ENCODE data around the gene GSE1.

GSE1 gene

DNA sequence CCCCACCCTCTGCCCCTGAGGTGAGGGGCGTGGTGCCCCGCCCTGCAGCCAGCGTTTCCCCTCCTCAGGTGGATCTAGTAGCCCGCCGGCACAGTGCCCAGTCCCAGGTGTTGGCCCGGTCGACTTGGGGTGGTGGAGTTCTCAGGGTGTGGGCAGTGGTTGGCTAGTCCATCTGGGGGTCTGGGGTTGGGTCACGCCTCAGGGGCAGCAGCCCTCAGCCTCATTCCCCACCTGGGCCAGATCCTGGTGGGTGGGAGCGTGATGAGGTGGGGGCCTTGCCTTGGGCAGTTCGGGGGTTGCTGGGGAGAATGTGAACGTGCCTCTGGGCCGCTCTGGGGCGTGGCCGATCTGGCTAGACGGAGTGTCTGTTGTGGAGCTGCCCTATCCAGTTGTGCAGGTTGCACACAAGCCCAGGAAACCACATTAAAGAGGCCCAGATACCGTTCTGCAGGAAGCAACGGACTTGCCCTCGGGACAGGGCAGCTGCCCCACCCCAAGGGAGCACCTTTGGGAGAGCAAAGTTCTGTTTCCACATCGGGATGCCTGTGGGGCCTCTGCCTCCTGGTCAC lies 32.0 kb downstream of the GSE1 start:
- peaks cover 60% of the 10 kb centered on the region for H3K4me1 ChIP-seq (ENCODE audit: control insufficient read depth, insufficient read depth, low read length)
- no peaks in the 10 kb centered on the region for H3K9me3 ChIP-seq (ENCODE audit: control insufficient read depth, low read length)
- H3K36me3 ChIP-seq (ENCODE audit: control insufficient read depth, insufficient read depth, low read length), result no peaks in the 10 kb centered on the region
- H3K9ac ChIP-seq (ENCODE audit: low read length), result no peak overlapping the region
- H3K4me3 ChIP-seq (ENCODE audit: low read length), result no peak overlapping the region
- no peaks in the 10 kb centered on the region for H3K27me3 ChIP-seq (ENCODE audit: control insufficient read depth, insufficient read depth, low read length)

DNA sequence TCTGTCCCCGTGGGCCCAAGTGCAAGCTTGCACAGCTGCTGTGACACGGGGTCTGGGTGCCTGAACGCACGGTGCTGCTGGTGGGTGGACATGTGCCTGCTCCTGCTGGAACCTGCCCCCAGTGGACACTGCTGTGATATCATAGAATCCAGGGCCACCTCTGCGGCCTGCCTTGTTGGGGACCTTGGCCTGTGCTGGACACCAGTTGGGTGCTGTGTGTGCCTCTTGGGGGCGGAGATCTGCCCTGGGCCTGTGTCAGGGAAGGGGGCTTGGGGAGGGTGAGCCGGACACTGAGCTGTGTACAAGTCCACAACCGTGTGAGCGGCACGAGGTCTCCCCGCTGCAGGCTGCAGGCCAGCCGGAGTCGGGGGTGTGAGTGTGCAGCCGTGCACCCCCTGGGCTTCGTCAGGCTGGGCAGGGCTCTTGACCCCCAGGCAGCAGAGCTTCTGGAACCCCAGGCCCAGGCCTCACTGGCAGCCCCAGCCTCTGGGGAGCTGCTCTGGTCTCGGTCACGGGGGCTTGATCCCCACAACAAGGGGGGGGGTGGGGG lies 33.3 kb downstream of the GSE1 start:
- Histone ChIP-seq H3K27me3 (ENCODE audit: control insufficient read depth, insufficient read depth, low read length) (no peaks in the 10 kb centered on the region), H3K36me3 (ENCODE audit: control insufficient read depth, insufficient read depth, low read length) (no peaks in the 10 kb centered on the region), H3K9me3 (ENCODE audit: control insufficient read depth, low read length) (no peaks in the 10 kb centered on the region), H3K9ac (ENCODE audit: low read length) (no peak overlapping the region), H3K4me1 (ENCODE audit: control insufficient read depth, insufficient read depth, low read length) (peaks cover 51% of the 10 kb centered on the region), H3K4me3 (ENCODE audit: low read length) (no peak overlapping the region)

DNA sequence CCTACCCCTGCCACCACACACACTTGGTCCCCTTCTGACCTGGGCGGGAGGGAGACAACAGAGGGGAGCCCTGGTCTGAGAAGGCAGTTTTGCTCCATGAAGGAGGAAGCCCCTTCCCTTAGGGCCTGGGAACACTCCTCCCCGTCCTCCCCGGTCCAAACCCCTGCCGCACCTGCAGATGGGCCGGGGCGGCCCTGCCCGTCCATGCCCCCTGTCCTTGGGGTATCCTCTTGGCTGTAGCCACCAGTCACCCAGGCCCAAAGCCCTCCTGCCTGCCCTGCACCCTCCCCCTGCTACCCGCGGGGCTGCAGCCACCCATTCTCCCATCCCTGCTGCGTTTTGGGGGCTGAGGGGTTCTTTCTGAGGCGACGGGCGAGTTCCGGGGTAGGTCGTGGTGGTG lies 33.9 kb downstream of the GSE1 start:
- H3K27me3 ChIP-seq (ENCODE audit: control insufficient read depth, insufficient read depth, low read length), result no peaks in the 10 kb centered on the region
- H3K4me1 ChIP-seq (ENCODE audit: control insufficient read depth, insufficient read depth, low read length), result peaks cover 51% of the 10 kb centered on the region
- H3K4me3 ChIP-seq (ENCODE audit: low read length), result no peak overlapping the region
- H3K9ac ChIP-seq (ENCODE audit: low read length), result no peak overlapping the region
- H3K36me3 ChIP-seq (ENCODE audit: control insufficient read depth, insufficient read depth, low read length), result no peaks in the 10 kb centered on the region
- H3K9me3 ChIP-seq (ENCODE audit: control insufficient read depth, low read length), result no peaks in the 10 kb centered on the region

DNA sequence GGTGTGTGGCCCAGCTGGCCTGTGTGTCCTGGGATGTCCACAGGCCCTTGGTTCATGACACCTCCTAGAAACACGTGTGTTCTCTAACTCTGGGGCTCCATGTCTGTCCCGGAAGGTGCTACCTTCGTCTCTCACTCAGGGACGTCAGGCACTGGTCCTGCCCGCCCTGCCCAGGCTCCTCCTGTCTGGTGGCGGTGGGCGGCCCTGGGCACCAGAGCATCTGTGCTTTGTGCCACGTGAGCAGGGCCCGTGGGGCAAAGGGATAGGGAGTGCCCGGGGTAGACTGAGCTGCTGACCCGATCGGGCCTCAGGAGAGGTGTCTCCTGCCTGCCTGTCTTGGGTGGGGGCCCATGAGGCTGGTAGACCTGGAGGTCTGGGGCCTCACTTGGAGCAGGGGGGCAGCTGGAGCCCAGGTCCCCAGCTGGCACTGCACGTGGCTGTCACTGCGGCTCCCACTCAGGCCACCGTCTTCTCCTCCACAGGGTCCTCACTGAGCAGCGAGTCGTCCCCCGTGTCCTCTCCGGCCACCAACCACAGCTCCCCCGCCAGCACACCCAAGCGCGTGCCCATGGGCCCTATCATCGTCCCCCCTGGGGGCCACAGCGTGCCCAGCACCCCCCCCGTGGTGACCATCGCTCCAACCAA lies 35.1 kb downstream of the GSE1 start:
- H3K4me3 ChIP-seq (ENCODE audit: low read length), result no peak overlapping the region
- H3K36me3 ChIP-seq (ENCODE audit: control insufficient read depth, insufficient read depth, low read length), result no peaks in the 10 kb centered on the region
- no peaks in the 10 kb centered on the region for H3K9me3 ChIP-seq (ENCODE audit: control insufficient read depth, low read length)
- H3K4me1 ChIP-seq (ENCODE audit: control insufficient read depth, insufficient read depth, low read length), result peaks cover 42% of the 10 kb centered on the region
- no peak overlapping the region for H3K9ac ChIP-seq (ENCODE audit: low read length)
- no peaks in the 10 kb centered on the region for H3K27me3 ChIP-seq (ENCODE audit: control insufficient read depth, insufficient read depth, low read length)

DNA sequence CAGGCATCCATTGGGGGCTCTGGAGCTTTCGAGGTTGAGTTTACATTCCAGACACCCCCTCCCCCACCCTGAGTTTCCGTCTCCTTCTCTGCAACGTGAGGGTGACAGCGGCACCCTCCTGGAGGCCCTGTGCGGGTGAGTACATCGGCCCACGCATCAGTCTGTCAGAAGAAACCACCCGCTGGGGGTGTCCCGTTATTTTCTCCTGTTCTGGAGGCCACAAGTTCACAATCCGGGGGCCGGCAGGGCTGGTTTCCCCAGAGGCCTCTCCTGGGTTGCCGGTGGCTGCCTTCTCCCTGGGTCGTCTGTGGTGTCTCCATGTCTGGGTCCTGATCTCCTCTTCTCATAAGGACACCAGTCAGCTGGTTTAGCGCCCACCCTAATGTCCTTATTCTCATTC lies 35.7 kb downstream of the GSE1 start:
- H3K36me3 ChIP-seq (ENCODE audit: control insufficient read depth, insufficient read depth, low read length), result no peaks in the 10 kb centered on the region
- no peaks in the 10 kb centered on the region for H3K9me3 ChIP-seq (ENCODE audit: control insufficient read depth, low read length)
- no peak overlapping the region for H3K4me3 ChIP-seq (ENCODE audit: low read length)
- H3K9ac ChIP-seq (ENCODE audit: low read length), result no peak overlapping the region
- no peaks in the 10 kb centered on the region for H3K27me3 ChIP-seq (ENCODE audit: control insufficient read depth, insufficient read depth, low read length)
- H3K4me1 ChIP-seq (ENCODE audit: control insufficient read depth, insufficient read depth, low read length), result peaks cover 41% of the 10 kb centered on the region

DNA sequence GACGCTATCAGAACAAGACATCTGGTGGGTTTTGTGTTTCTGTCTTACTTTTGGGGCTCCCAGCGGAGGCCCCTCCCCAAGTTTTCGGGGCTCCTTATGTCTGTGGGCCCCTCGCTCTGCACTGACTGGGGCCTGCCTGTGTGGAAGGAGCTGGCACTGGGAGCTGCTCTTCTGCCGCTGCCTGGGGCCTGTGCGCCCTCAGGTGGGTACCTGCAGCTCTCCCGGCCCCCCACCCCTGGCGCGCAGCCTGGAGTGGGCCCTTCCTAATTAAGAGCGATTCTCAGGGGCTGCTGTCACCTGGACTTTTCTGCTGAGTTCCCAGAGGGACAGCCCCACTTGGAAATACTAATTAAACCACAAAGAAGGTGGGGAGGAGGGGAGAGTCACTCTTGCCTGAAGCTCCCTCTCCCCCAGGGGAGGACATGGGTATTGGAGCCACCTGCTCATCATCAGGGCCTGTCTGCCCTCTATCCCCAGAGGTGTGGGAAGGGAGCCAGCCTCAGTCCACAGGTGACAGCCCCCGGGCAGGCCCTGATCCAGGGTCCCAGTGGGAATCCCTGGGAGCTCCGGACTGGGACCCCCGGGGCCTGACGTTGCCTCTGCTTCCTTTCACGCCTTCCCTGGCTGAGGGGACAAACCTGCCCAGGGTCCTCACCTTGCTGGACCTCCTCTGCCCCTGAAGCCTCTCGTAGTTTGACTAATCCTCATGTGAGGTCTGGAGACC lies 36.5 kb downstream of the GSE1 start:
- Histone ChIP-seq H3K4me3 (ENCODE audit: low read length) (no peak overlapping the region), H3K9me3 (ENCODE audit: control insufficient read depth, low read length) (no peaks in the 10 kb centered on the region), H3K27me3 (ENCODE audit: control insufficient read depth, insufficient read depth, low read length) (no peaks in the 10 kb centered on the region), H3K9ac (ENCODE audit: low read length) (no peak overlapping the region), H3K36me3 (ENCODE audit: control insufficient read depth, insufficient read depth, low read length) (peaks cover under 1% of the 10 kb centered on the region), H3K4me1 (ENCODE audit: control insufficient read depth, insufficient read depth, low read length) (peaks cover 33% of the 10 kb centered on the region)

DNA sequence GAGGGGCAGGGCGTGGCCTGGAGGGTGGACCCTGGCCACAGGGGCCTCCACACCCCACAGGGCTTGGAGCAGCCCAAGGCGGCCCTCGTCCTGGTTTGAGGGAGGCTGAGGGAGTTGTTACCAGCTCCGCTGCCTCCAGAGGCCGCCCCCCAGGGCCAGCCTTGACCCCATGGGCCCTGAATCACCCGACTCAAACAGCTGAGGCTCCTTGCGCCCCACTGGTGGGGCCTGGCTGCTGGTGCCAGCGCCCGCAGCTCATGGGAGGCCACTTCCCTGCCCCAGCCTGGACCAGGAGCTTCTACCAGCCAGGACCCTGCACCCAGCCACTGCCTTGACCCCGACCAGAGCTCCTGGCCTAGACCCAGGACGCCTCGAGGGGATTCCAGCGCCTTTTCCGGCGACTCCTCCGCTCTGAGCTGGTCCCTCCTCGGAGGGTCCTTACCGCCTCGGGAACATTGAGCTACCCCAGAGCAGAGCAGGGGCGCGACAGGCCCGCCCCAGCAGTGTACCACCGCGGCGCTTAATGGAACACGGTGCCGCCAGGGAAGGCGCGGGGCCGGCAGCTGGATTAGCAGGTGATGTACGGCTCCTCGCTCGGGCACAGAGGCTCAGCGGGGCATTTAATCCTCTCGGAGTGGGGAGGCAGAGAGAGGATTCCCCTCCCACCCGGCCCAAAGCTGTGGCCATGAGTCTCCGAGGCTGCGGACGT lies 37.2 kb downstream of the GSE1 start:
- no peaks in the 10 kb centered on the region for H3K27me3 ChIP-seq (ENCODE audit: control insufficient read depth, insufficient read depth, low read length)
- no peak overlapping the region for H3K4me3 ChIP-seq (ENCODE audit: low read length)
- H3K9ac ChIP-seq (ENCODE audit: low read length), result no peak overlapping the region
- H3K36me3 ChIP-seq (ENCODE audit: control insufficient read depth, insufficient read depth, low read length), result peaks cover 8% of the 10 kb centered on the region
- no peaks in the 10 kb centered on the region for H3K9me3 ChIP-seq (ENCODE audit: control insufficient read depth, low read length)
- H3K4me1 ChIP-seq (ENCODE audit: control insufficient read depth, insufficient read depth, low read length), result peaks cover 26% of the 10 kb centered on the region

DNA sequence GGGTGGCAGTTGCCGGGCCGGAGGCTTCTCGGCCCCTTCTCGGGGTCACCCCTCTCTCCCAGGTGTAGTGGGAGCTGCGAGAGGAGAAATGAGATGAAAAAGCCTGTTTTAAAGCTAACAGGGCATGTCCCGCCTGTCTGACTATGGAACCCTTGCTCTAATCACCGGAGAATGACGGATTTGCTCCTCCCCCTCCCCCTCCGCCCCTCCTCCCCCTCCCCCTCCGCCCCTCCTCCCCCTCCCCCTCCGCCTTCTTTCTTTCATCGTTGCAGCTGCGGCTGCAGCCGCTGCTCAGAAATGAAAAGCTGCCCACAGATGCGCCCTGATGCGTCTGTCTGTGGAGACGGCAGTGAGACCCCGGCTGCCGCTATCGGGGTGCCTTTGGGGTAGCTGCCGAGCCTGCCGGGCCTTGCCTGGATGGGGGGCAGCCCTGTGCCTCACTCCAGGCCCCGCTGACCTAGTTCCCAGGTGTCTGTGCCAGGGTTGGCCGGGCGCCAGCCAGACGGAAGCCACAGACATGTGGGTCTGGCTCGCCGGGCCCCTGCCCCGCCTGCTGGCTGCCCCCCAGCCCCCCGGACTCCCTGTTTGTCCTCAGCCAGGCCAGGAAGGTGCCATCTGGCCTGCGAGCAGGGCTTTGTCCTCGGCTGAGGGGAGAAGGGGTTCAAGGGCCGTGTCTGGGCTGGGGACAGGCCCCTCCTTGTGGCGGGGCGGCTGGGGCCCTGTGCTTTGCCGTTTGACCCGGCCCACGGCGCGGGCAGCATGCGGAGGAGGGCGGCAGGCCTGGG lies 37.9 kb downstream of the GSE1 start:
- H3K4me1 ChIP-seq (ENCODE audit: control insufficient read depth, insufficient read depth, low read length), result peaks cover 19% of the 10 kb centered on the region
- no peaks in the 10 kb centered on the region for H3K27me3 ChIP-seq (ENCODE audit: control insufficient read depth, insufficient read depth, low read length)
- H3K36me3 ChIP-seq (ENCODE audit: control insufficient read depth, insufficient read depth, low read length), result peaks cover 10% of the 10 kb centered on the region
- H3K9me3 ChIP-seq (ENCODE audit: control insufficient read depth, low read length), result no peaks in the 10 kb centered on the region
- H3K4me3 ChIP-seq (ENCODE audit: low read length), result no peak overlapping the region
- H3K9ac ChIP-seq (ENCODE audit: low read length), result no peak overlapping the region

DNA sequence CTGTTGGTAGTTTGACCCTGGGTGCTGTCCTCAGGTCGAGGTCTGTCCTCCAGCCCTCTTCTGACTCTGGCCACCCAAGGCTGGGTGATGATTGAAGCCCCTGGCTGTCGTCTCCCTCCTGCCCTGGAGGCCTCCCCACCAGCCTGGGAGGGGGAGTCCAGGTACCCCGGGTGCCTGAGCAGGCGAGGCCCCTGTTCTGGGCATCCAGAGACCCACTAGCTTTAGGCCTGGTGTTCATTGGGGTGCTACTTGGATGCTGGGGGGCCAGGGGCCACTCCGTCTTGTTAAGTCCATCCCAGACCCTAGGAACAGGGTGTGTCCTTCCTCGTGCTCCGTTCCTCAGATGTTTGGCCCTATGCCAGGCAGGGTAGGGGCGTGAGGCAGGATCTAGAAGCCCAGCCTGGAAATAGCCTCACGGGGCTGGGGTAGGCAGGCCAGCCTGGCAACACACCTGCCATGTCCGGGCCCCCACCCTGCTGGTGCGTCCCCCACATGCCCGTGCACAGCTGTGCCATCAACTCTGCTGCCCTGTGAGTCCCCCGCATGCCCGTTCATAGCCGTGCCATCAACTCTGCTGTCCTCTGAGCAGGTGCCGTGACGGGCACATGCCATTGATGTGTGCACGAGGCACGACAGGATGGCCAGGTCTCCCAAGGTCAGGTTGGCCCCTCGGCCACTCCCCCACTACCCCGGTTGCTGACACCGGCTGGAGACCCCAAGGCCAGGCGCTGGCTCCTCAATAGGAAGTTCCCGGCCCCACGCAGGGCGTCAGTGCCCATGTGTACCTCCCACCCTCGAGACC lies 38.7 kb downstream of the GSE1 start:
- H3K27me3 ChIP-seq (ENCODE audit: control insufficient read depth, insufficient read depth, low read length), result no peaks in the 10 kb centered on the region
- no peaks in the 10 kb centered on the region for H3K9me3 ChIP-seq (ENCODE audit: control insufficient read depth, low read length)
- H3K4me1 ChIP-seq (ENCODE audit: control insufficient read depth, insufficient read depth, low read length), result peaks cover 13% of the 10 kb centered on the region
- no peak overlapping the region for H3K9ac ChIP-seq (ENCODE audit: low read length)
- no peak overlapping the region for H3K4me3 ChIP-seq (ENCODE audit: low read length)
- H3K36me3 ChIP-seq (ENCODE audit: control insufficient read depth, insufficient read depth, low read length), result peaks cover 10% of the 10 kb centered on the region

DNA sequence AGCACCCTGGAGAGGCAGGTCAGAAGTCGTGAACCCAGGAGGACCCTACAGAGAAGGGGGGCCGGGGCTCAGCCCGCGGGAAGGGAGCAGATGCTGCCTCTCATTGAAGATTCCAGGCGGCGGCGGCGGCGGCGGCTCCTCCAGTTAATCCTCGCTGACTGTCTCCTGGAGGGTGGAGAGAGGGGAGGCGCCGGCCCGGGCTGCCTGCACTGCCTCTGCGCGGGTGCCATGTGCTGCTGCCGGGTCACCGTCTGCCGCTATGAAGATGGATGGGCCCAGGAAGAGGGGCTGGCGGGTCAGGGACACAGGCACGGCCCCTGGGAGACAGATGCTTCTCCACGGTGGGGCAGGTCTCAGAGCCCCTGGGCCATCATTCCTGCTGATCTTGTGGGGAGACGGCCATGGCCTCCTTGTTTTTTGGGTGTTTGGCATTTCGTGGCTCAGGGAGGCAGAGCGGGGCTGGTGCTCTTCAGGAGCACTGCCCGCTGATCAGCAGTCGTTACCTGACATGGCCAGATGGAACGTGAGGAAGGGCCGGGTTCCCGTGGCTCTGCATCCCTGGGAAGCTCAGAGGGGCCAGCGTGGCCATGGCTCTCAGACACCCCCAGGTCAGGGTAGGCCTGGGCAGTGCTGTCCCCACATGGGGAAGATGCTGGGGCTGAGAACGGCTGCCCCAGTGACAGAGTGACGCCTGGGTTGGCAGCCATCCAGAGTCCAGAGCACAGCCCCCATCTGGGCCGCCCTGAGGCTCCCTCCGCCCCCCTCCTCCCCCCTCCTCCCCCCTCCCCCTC lies 39.5 kb downstream of the GSE1 start:
- Histone ChIP-seq H3K4me3 (ENCODE audit: low read length) (no peak overlapping the region), H3K9ac (ENCODE audit: low read length) (no peak overlapping the region), H3K4me1 (ENCODE audit: control insufficient read depth, insufficient read depth, low read length) (peaks cover 13% of the 10 kb centered on the region), H3K27me3 (ENCODE audit: control insufficient read depth, insufficient read depth, low read length) (no peaks in the 10 kb centered on the region), H3K36me3 (ENCODE audit: control insufficient read depth, insufficient read depth, low read length) (peaks cover 10% of the 10 kb centered on the region), H3K9me3 (ENCODE audit: control insufficient read depth, low read length) (no peaks in the 10 kb centered on the region)
